ENCODE data around the gene VPS50.
A peak's percentile ranks its signal among the peaks of the same experiment; 100 is the strongest.

VPS50 gene

DNA sequence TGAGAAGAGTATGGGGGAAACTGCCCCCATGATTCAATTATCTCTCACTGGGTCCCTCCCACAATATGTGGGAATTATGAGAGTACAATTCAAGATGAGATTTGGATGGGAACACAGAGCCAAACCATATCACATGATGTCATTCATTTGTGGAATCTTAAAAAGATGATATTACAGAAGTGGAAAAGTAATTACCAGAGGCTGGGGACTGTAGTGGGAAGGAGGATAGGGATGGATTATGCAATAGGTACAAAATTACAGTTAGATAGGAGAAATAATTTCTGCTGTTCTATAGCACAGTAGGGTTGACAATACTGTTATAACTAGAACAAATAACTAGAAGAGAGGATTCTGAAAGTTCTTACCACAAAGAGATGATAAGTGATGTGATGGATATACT lies 141.4 kb downstream of the VPS50 start:
- TF ChIP-seq, protein P1, sequence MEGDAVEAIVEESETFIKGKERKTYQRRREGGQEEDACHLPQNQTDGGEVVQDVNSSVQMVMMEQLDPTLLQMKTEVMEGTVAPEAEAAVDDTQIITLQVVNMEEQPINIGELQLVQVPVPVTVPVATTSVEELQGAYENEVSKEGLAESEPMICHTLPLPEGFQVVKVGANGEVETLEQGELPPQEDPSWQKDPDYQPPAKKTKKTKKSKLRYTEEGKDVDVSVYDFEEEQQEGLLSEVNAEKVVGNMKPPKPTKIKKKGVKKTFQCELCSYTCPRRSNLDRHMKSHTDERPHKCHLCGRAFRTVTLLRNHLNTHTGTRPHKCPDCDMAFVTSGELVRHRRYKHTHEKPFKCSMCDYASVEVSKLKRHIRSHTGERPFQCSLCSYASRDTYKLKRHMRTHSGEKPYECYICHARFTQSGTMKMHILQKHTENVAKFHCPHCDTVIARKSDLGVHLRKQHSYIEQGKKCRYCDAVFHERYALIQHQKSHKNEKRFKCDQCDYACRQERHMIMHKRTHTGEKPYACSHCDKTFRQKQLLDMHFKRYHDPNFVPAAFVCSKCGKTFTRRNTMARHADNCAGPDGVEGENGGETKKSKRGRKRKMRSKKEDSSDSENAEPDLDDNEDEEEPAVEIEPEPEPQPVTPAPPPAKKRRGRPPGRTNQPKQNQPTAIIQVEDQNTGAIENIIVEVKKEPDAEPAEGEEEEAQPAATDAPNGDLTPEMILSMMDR (IDR thresholded peaks at IDR 0.05; ENCODE audit: insufficient read depth, low read length, missing control alignments) = no peak
- no peak overlapping the region for H3K4me3 ChIP-seq (ENCODE audit: low read depth, low read length)
- no peak for DNase-seq (ENCODE audit: low read depth, low spot score)
- ChIA-PET CTCF (no interaction called here), POLR2A (no interaction called here)

DNA sequence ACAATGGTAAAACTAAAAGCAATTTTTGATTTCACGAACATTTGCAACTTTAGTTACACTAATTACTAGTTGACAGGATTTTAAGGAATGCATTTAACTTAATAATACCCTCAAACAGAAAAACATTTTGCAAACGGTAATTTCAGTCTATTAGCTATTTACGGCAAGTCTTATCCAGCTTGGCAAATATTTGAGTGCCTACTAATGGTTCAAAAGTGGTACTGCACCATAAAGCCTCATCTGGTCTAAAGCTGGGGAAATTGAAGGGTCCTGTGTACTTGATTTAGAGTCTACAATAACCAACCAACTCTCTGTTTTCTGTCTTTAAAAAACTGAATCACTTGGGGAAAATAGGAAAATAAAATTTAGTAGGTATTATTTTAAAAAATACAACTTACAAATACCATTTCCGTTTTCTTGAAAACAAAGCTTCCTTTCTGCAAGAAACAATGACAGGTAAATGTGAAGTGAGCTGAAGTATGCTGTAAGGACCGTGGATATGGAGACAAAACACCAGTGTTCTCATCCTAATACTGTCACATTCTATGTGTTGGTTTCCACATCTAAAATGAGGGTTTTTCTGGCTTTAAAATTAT lies 142.3 kb downstream of the VPS50 start:
- TF ChIP-seq, protein P1 (IDR thresholded peaks at IDR 0.05; ENCODE audit: insufficient read depth, low read length, missing control alignments) = peak; percentile 68
- CTCF ChIA-PET = interaction anchor here (0.7 to 4.4 kb wide), 23 partner anchors 8 to 180 kb away, joined by 3 to 81 read pairs (median 5); partner anchors contain the start of gene VPS50
- POLR2A ChIA-PET = no interaction called here
- no peak for DNase-seq (ENCODE audit: low read depth, low spot score)
- H3K4me3 ChIP-seq (ENCODE audit: low read depth, low read length) = no peak overlapping the region

DNA sequence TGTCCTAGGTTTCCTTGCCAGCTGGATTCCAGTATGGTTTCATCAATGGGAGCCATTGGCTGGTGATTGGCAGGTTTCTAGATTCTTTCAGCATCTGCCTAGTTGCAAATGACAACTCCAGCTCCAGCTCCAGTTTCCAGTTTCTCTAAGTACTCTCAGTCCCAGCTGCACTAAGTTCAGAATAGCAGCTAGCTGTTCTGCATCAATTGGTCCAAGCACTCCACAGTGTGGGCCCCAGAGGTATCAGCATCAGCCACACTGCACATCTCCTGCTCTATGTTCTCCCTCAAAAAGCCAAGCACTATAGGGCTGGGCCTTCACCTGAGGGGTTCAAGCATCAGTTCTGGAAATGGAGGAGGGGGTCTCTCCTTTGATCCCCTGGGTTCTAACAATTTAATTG lies 143.4 kb downstream of the VPS50 start:
- ChIA-PET CTCF (interaction anchor here (1.2 to 4.4 kb wide), 5 partner anchors 9 to 130 kb away, joined by 4 to 81 read pairs (median 7); no protein-coding TSS in a partner anchor), POLR2A (no interaction called here)
- no peak for DNase-seq (ENCODE audit: low read depth, low spot score)
- TF ChIP-seq, protein P1 (IDR thresholded peaks at IDR 0.05; ENCODE audit: insufficient read depth, low read length, missing control alignments) = no peak
- H3K4me3 ChIP-seq (ENCODE audit: low read depth, low read length) = no peak overlapping the region

DNA sequence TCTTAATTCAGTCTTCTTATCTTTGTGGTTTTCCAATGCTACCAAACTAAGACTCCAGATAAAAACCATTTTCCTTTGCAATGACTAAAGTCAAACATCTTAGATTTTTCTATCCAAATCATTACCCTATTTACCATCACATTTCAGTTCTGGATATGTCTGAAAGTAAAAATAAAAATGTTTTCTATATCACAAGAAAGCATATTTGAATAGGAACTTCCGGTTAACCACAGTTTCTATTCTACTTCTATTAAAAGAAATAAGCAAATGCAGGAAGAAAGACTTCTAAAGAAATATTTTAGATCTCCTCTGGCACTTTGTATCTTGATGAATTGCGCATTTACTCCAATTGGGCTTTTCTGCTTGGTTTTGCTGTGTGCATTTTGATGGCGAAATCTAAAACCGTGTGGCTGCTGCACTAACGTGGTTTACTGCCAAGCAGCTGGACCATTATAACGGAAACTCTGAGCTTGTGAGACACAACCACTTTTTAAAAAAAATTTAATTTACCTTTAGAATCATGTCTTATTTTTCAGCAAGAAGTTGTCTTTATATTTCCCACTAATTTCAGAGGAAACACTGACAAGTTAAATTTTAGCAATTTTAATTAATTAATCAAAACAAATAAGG lies 146.1 kb downstream of the VPS50 start:
- DNase-seq (ENCODE audit: low read depth, low spot score) = no peak
- H3K4me3 ChIP-seq (ENCODE audit: low read depth, low read length) = no peak overlapping the region
- TF ChIP-seq, protein P1 (IDR thresholded peaks at IDR 0.05; ENCODE audit: insufficient read depth, low read length, missing control alignments) = no peak
- POLR2A ChIA-PET = no interaction called here
- CTCF ChIA-PET = interaction anchor here (4.4 kb wide), 1 partner anchor 133 kb away, joined by 81 read pairs; no protein-coding TSS in a partner anchor

DNA sequence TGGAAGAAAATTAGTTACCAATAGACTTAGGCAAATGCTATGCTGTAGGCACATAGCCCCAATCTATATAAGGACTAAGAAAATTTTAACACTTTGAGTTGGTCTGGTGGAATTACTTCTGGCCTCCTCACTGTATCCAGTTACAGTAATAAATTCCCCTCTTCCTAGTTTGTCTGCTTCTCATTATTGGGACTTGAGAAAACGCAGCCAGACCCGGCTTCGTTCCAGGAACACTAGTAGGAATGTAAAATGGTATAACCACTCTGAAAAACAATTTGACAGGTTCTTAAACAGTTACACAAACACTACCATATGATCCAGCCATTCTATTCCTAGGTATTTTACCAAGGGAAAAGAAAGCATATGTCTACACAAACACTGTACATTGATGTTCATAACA lies 150.2 kb downstream of the VPS50 start:
- peak; percentile 7 for DNase-seq (ENCODE audit: low read depth, low spot score)
- no peak overlapping the region for H3K4me3 ChIP-seq (ENCODE audit: low read depth, low read length)
- ChIA-PET CTCF (interaction anchor here (1.6 to 2.3 kb wide), 2 partner anchors 8 to 137 kb away, joined by 4 to 10 read pairs; no protein-coding TSS in a partner anchor), POLR2A (no interaction called here)
- TF ChIP-seq, protein P1 (IDR thresholded peaks at IDR 0.05; ENCODE audit: insufficient read depth, low read length, missing control alignments) = no peak

DNA sequence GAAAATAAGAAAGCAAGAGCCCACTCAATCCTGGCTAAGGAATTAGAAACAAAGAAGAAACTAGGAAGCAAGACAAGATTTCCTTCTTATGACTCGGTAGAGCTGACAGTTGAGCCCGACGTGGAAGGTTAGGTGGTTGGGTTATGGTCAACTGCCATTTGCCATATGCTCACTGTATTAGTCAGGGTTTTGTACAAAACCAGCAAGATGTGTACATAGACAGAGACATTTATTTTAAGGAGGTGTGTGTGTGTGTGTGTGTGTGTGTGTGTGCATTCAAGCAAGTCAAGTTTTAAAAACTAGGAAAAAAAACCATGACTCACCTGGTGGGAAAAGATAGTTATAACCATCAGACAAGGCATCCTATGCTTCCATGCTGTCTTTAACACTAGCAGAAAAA lies 158.5 kb downstream of the VPS50 start:
- H3K4me3 ChIP-seq (ENCODE audit: low read depth, low read length) = no peak overlapping the region
- CTCF ChIA-PET = interaction anchor here (2.1 kb wide), 1 partner anchor 145 kb away, joined by 9 read pairs; no protein-coding TSS in a partner anchor
- DNase-seq (ENCODE audit: low read depth, low spot score) = no peak
- POLR2A ChIA-PET = no interaction called here
- TF ChIP-seq, protein P1 (IDR thresholded peaks at IDR 0.05; ENCODE audit: insufficient read depth, low read length, missing control alignments) = no peak
